Trophoblast cell (in vitro differentiated cells and primary cell): ENCODE results near the gene PRDX5.
A peak's percentile ranks its signal among the peaks of the same experiment; 100 is the strongest.

Experiments
- DNase-seq, 2 donors: peaks; one replicate each; pipeline ENCODE4 v3.0.0-alpha.2; 2016
- H2AFZ ChIP-seq: 2 replicates; pipeline ENCODE4 v1.6.1; 2013; ENCODE audit warnings: low read length, moderate library complexity, mild to moderate bottlenecking; ENCODE audit not compliant: insufficient read depth, poor library complexity
- H2AK5ac ChIP-seq: 2 replicates; pipeline ENCODE4 v1.6.1; 2013; ENCODE audit warnings: mild to moderate bottlenecking, low read length
- H2BK120ac ChIP-seq: 2 replicates; pipeline ENCODE4 v1.6.1; 2013; ENCODE audit warnings: low read length, mild to moderate bottlenecking, moderate library complexity; ENCODE audit not compliant: insufficient read depth, poor library complexity
- H2BK12ac ChIP-seq: 2 replicates; pipeline ENCODE4 v1.6.1; 2013; ENCODE audit warnings: mild to moderate bottlenecking, low read length, moderate library complexity
- H2BK5ac ChIP-seq: 2 replicates; pipeline ENCODE4 v1.6.1; 2013; ENCODE audit warnings: low read length, low read depth, moderate library complexity, mild to moderate bottlenecking; ENCODE audit not compliant: poor library complexity
- H3K14ac ChIP-seq: 2 replicates; pipeline ENCODE4 v1.6.1; 2013; ENCODE audit warnings: mild to moderate bottlenecking, low read length
- H3K18ac ChIP-seq: 2 replicates; pipeline ENCODE4 v1.6.1; 2013; ENCODE audit warnings: mild to moderate bottlenecking, low read length
- H3K23ac ChIP-seq: 2 replicates; pipeline ENCODE4 v1.6.1; 2013; ENCODE audit warnings: low read length
- H3K27ac ChIP-seq: 2 replicates; pipeline ENCODE4 v1.5.1; 2013; ENCODE audit warnings: low read depth, mild to moderate bottlenecking, inconsistent platforms, low read length, moderate library complexity
- H3K27me3 ChIP-seq: 2 replicates; pipeline ENCODE4 v1.6.1; 2013; ENCODE audit warnings: inconsistent platforms, mild to moderate bottlenecking, low read length, moderate library complexity; ENCODE audit not compliant: insufficient read depth
- H3K36me3 ChIP-seq, 2 experiments: 1 replicate in 1 of 2; 2 replicates in 1 of 2; pipeline ENCODE4 v1.6.1; 2013; ENCODE audit warnings: low read length in 2 of 2, mild to moderate bottlenecking in 2 of 2, moderate library complexity in 1 of 2; ENCODE audit not compliant: insufficient read depth in 2 of 2, control insufficient read depth in 1 of 2
- H3K4ac ChIP-seq: 2 replicates; pipeline ENCODE4 v1.6.1; 2013; ENCODE audit warnings: low read depth, mild to moderate bottlenecking, low read length, moderate library complexity
- H3K4me1 ChIP-seq, 2 experiments: 1 replicate in 1 of 2; 2 replicates in 1 of 2; pipeline ENCODE4 v1.6.1; 2013; ENCODE audit warnings: low read length in 2 of 2, mild to moderate bottlenecking in 2 of 2, moderate library complexity in 1 of 2; ENCODE audit not compliant: insufficient read depth in 2 of 2, control insufficient read depth in 1 of 2
- H3K4me2 ChIP-seq: 2 replicates; pipeline ENCODE4 v1.6.1; 2013; ENCODE audit warnings: inconsistent platforms, mild to moderate bottlenecking, low read length, moderate library complexity
- H3K4me3 ChIP-seq: 2 replicates; pipeline ENCODE4 v1.5.1; 2013; ENCODE audit warnings: mild to moderate bottlenecking, low read depth, low read length, inconsistent platforms
- H3K79me1 ChIP-seq: one replicate; pipeline ENCODE4 v1.6.1; 2013; ENCODE audit warnings: low read length
- H3K79me2 ChIP-seq: 2 replicates; pipeline ENCODE4 v1.6.1; 2013; ENCODE audit warnings: low read length, mild to moderate bottlenecking; ENCODE audit not compliant: control insufficient read depth, insufficient read depth, poor library complexity
- H3K9ac ChIP-seq: 2 replicates; pipeline ENCODE4 v1.6.1; 2013; ENCODE audit warnings: mild to moderate bottlenecking, low read length
- H3K9me3 ChIP-seq: 2 replicates; pipeline ENCODE4 v1.6.1; 2013; ENCODE audit warnings: low read depth, mild to moderate bottlenecking, control low read depth, inconsistent platforms, low read length; ENCODE audit not compliant: insufficient read depth
- H4K12ac ChIP-seq: 2 replicates; pipeline ENCODE4 v1.6.1; 2013; ENCODE audit warnings: low read depth, mild to moderate bottlenecking, low read length, moderate library complexity
- H4K8ac ChIP-seq: 2 replicates; pipeline ENCODE4 v1.6.1; 2013; ENCODE audit warnings: low read depth, mild to moderate bottlenecking, low read length, moderate library complexity
- H4K91ac ChIP-seq: one replicate; pipeline ENCODE4 v1.6.1; 2013; ENCODE audit warnings: low read depth, mild to moderate bottlenecking, low read length, moderate library complexity
- WGBS: extraction: QIAGEN DNeasy Blood & Tissue Kit; methylation state at CpG from one replicate; pipeline ENCODE4 v1.1.7; 2013; ENCODE audit warnings: missing lambda C conversion rate; ENCODE audit not compliant: insufficient read length, insufficient coverage; ENCODE audit errors: extremely low coverage; 5-methylcytosine and 5-hydroxymethylcytosine counted together

Gene PRDX5

DNA sequence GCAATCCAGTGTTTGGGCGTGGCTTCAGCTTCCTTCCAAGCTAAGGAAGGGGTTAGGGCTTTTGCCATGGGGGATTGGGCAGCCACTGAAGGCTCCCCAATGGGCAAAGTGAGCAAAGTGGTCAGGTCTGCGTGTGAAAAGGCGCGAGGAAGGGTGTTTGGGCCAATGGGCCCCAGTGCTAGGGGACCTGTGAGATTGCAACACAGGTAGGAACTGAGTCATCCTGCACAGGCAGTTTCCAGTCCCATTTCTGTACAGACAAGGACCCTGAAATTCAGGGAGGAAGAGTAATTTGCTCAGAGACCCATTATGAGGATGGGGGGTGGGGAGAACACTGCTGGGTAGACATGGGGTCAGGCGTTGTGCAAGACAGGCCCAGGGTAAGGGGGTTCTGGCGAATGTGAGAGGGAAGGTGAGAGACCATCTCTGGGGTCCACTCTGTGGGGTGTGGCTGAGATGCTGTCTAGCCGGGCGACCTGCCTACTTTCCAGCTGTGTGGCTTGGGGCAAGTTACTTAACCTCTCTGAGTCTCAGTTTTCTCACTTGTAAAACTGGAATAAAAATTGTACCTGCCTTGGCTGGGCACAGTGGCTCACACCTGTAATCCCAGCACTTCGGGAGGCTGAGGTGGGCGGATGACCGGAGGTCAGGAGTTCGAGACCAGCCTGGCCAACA lies 29.4 kb downstream of the PRDX5 start:
- Histone ChIP-seq H3K36me3 (no peaks in the 10 kb centered on the region), H3K23ac (no peak overlapping the region), H3K27me3 (no peaks in the 10 kb centered on the region), H3K9ac (no peak overlapping the region), H2BK12ac (peak overlapping the region; percentile 3), H3K27ac (no peak overlapping the region), H3K79me2 (peaks cover under 1% of the 10 kb centered on the region), H2AK5ac (no peak overlapping the region), H3K4me3 (no peak overlapping the region), H2AFZ (no peak overlapping the region), H2BK5ac (no peak overlapping the region), H3K14ac (no peak overlapping the region), H3K4me2 (no peak overlapping the region), H3K4ac (no peak overlapping the region), H3K9me3 (no peaks in the 10 kb centered on the region), H4K91ac (no peak overlapping the region), H4K8ac (no peak overlapping the region), H2BK120ac (no peak overlapping the region), H3K4me1 (peaks cover 2 to 6% of the 10 kb centered on the region in 2 experiments), H4K12ac (no peak overlapping the region), H3K79me1 (peaks cover under 1% of the 10 kb centered on the region), H3K18ac (no peak overlapping the region)
- WGBS: no CpG with 5 or more reads among the region's 12 CpGs
- no peak for DNase-seq

DNA sequence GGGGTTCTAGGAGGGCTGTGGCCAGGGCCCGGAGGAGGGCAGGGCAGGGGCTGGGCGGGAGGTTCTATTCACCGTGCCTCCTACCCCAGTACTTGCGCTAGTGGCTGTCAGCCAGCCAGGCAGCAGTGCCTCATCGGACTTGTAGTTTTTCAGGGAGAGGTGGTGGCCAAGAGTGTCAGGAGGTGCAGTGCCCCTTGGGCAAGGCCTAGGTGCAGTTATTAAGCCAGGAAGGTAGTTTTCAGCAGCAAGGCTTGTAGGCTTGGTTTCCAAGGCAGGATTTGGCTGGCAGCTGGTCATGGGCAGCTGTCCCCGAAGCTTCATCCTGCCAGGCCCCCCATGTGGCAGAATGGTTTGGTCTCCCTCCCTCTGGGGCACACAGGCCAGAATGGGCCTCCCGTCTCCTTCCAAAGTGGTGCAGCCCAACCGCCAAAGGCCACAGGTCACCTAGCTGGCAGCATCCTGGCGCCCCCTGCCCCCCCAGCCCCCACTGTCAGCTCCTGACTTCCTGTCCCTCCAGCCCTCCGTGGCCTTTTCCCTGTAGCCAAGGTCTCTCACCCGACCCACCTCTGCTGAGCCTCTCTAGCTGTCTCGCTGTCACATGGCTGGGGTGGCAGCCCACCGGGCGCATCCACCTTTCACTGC lies 30.6 kb downstream of the PRDX5 start:
- H4K91ac ChIP-seq: no peak overlapping the region
- no peak overlapping the region for H2BK120ac ChIP-seq
- H3K14ac ChIP-seq: no peak overlapping the region
- H3K4me3 ChIP-seq: no peak overlapping the region
- WGBS: no CpG with 5 or more reads among the region's 14 CpGs
- H2BK12ac ChIP-seq: no peak overlapping the region
- H3K79me2 ChIP-seq: no peaks in the 10 kb centered on the region
- H3K4ac ChIP-seq: no peak overlapping the region
- H3K9me3 ChIP-seq: no peaks in the 10 kb centered on the region
- H3K23ac ChIP-seq: no peak overlapping the region
- H2AFZ ChIP-seq: no peak overlapping the region
- H3K27ac ChIP-seq: no peak overlapping the region
- no peaks in the 10 kb centered on the region for H3K36me3 ChIP-seq
- no peak overlapping the region for H4K12ac ChIP-seq
- H3K79me1 ChIP-seq: no peaks in the 10 kb centered on the region
- no peak overlapping the region for H3K4me2 ChIP-seq
- DNase-seq: no peak
- H2AK5ac ChIP-seq: no peak overlapping the region
- H3K18ac ChIP-seq: no peak overlapping the region
- H3K9ac ChIP-seq: no peak overlapping the region
- H4K8ac ChIP-seq: no peak overlapping the region
- H3K4me1 ChIP-seq: peaks cover 2 to 5% of the 10 kb centered on the region in 2 experiments
- no peaks in the 10 kb centered on the region for H3K27me3 ChIP-seq
- H2BK5ac ChIP-seq: no peak overlapping the region

DNA sequence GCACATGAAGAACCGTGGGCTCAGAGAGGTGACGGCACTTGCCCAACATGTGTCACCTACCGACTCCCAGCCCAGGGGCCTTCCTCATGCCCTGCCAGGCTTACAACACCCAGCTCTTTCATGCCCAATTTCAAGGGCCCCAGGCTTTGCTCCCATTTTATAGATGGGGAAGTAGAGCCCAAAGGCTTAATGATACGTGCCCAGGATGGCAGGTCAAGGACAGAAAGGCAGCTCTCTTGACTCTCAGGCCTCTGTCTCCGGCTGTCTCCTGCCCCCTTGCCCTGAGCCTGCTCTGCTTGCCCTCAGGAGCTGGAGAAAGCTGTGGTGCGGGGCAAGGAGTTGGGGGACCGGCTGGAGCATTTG lies 31.1 kb downstream of the PRDX5 start:
- no peaks in the 10 kb centered on the region for H3K79me2 ChIP-seq
- no peaks in the 10 kb centered on the region for H3K27me3 ChIP-seq
- H3K9ac ChIP-seq: no peak overlapping the region
- H3K18ac ChIP-seq: no peak overlapping the region
- H3K27ac ChIP-seq: no peak overlapping the region
- no CpG with 5 or more reads among the region's 7 CpGs for WGBS
- no peak overlapping the region for H3K14ac ChIP-seq
- H3K4me1 ChIP-seq: peaks cover 2 to 5% of the 10 kb centered on the region in 2 experiments
- H3K23ac ChIP-seq: no peak overlapping the region
- no peak overlapping the region for H2AK5ac ChIP-seq
- H3K36me3 ChIP-seq: no peaks in the 10 kb centered on the region
- H2BK120ac ChIP-seq: no peak overlapping the region
- DNase-seq: no peak
- no peak overlapping the region for H4K12ac ChIP-seq
- H3K4me2 ChIP-seq: no peak overlapping the region
- no peak overlapping the region for H3K4ac ChIP-seq
- no peak overlapping the region for H2AFZ ChIP-seq
- no peaks in the 10 kb centered on the region for H3K9me3 ChIP-seq
- no peaks in the 10 kb centered on the region for H3K79me1 ChIP-seq
- no peak overlapping the region for H2BK5ac ChIP-seq
- H4K8ac ChIP-seq: no peak overlapping the region
- H3K4me3 ChIP-seq: no peak overlapping the region
- no peak overlapping the region for H4K91ac ChIP-seq
- no peak overlapping the region for H2BK12ac ChIP-seq

DNA sequence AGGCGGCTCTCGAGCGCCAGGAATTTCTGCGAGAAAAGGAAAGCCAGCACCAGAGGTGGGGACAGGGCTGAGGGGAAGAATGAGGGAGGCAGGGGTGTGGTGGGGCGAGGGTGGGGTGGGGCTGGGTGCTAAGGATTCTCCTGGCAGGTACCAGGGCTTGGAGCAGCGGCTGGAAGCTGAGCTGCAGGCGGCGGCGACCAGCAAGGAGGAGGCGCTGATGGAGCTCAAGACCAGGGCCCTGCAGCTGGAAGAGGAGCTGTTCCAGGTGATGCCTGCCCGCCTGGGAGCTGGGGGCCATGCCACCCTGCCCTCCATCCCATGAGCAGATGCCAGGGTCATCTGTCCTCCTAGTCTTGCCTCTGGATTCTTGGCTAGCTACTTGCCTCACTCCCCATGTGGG lies 31.5 kb downstream of the PRDX5 start:
- Histone ChIP-seq H4K8ac (no peak overlapping the region), H2BK5ac (no peak overlapping the region), H3K4ac (no peak overlapping the region), H3K27me3 (no peaks in the 10 kb centered on the region), H2AFZ (no peak overlapping the region), H3K27ac (no peak overlapping the region), H4K91ac (no peak overlapping the region), H3K79me2 (no peaks in the 10 kb centered on the region), H2AK5ac (no peak overlapping the region), H3K9me3 (no peaks in the 10 kb centered on the region), H3K23ac (no peak overlapping the region), H2BK12ac (no peak overlapping the region), H3K79me1 (no peaks in the 10 kb centered on the region), H3K36me3 (no peaks in the 10 kb centered on the region), H3K4me3 (no peak overlapping the region), H4K12ac (no peak overlapping the region), H3K18ac (no peak overlapping the region), H3K9ac (no peak overlapping the region), H2BK120ac (no peak overlapping the region), H3K4me1 (peaks cover 2 to 5% of the 10 kb centered on the region in 2 experiments), H3K4me2 (no peak overlapping the region), H3K14ac (no peak overlapping the region)
- no peak for DNase-seq
- WGBS: no CpG with 5 or more reads among the region's 11 CpGs
